GM23338 (cell line): Measurements from ENCODE around the gene APBA1. TPM values are rescaled to one million over a fixed set of nuclear protein-coding genes. Genes with fewer than 3 reads are reported as not detected.

Source experiments
- ATAC-seq: fragments of 200-7000 bp; cut with Tn5 transposase; 3 replicates; pipeline ENCODE4 v1.9.1; 2020
- DNase-seq: peaks from one replicate; pipeline ENCODE4 v3.0.0-alpha.2; 2015; ENCODE audit warnings: low spot score
- H2AFZ ChIP-seq: fragments of 200-600 bp; sonication (generic); 2 replicates; pipeline ENCODE4 v1.8.0; 2016; ENCODE audit warnings: antibody characterized with exemption, mild to moderate bottlenecking, moderate library complexity
- H3F3A ChIP-seq: fragments of 200-600 bp; sonication (generic); replicated peaks from 2 replicates; pipeline ENCODE4 v1.8.0; 2017; ENCODE audit warnings: antibody characterized with exemption, mixed run types, low read depth
- H3K27ac ChIP-seq: fragments of 200-600 bp; sonication (generic); 2 replicates; pipeline ENCODE4 v1.6.1; 2016; ENCODE audit warnings: low read depth
- H3K27me3 ChIP-seq: fragments of 200-600 bp; sonication (generic); 2 replicates; pipeline ENCODE4 v1.8.0; 2016; ENCODE audit warnings: mild to moderate bottlenecking, mixed run types, moderate library complexity; ENCODE audit not compliant: insufficient read depth
- H3K36me3 ChIP-seq: fragments of 200-600 bp; sonication (generic); 2 replicates; pipeline ENCODE4 v1.8.0; 2016; ENCODE audit warnings: mild to moderate bottlenecking; ENCODE audit not compliant: insufficient read depth
- H3K4me1 ChIP-seq: fragments of 200-600 bp; sonication (generic); 2 replicates; pipeline ENCODE4 v1.8.0; 2016; ENCODE audit warnings: mild to moderate bottlenecking, moderate library complexity; ENCODE audit not compliant: insufficient read depth
- H3K4me2 ChIP-seq: fragments of 200-600 bp; sonication (generic); 2 replicates; pipeline ENCODE4 v1.7.1; 2017; ENCODE audit warnings: mixed run types
- H3K4me3 ChIP-seq: fragments of 200-600 bp; sonication (generic); 2 replicates; pipeline ENCODE4 v1.6.1; 2016; ENCODE audit warnings: mixed run types
- H3K79me2 ChIP-seq: fragments of 200-600 bp; sonication (generic); replicated peaks from 2 replicates; pipeline ENCODE4 v1.8.0; 2017; ENCODE audit warnings: mild to moderate bottlenecking; ENCODE audit not compliant: insufficient read depth
- H3K9me2 ChIP-seq: fragments of 200-600 bp; sonication (generic); 2 replicates; pipeline ENCODE4 v1.8.0; 2017; ENCODE audit not compliant: insufficient read depth
- H4K20me1 ChIP-seq: fragments of 200-600 bp; sonication (generic); replicated peaks from 2 replicates; pipeline ENCODE4 v1.8.0; 2017; ENCODE audit warnings: mild to moderate bottlenecking; ENCODE audit not compliant: insufficient read depth
- H3K27ac Mint-ChIP-seq: 2 replicates; pipeline ENCODE4 v1.8.0; 2020; ENCODE audit warnings: inconsistent platforms, mild to moderate bottlenecking, moderate library complexity, mixed read lengths
- H3K27me3 Mint-ChIP-seq: 3 replicates; pipeline ENCODE4 v1.8.0; 2022; ENCODE audit warnings: low read depth, mild to moderate bottlenecking, moderate library complexity, mixed read lengths, inconsistent platforms; ENCODE audit not compliant: insufficient read depth, poor library complexity
- H3K36me3 Mint-ChIP-seq: 3 replicates; pipeline ENCODE4 v1.8.0; 2021; ENCODE audit warnings: low read depth, mild to moderate bottlenecking, inconsistent platforms, moderate library complexity, mixed read lengths
- H3K4me1 Mint-ChIP-seq: 3 replicates; pipeline ENCODE4 v1.8.0; 2020; ENCODE audit warnings: mild to moderate bottlenecking, inconsistent platforms, mixed read lengths
- H3K4me3 Mint-ChIP-seq: 3 replicates; pipeline ENCODE4 v1.8.0; 2021; ENCODE audit warnings: moderate library complexity, mild to moderate bottlenecking, inconsistent platforms, mixed read lengths
- H3K9me3 Mint-ChIP-seq: 3 replicates; pipeline ENCODE4 v1.8.0; 2020; ENCODE audit warnings: moderate library complexity, mild to moderate bottlenecking, inconsistent platforms, mixed read lengths
- CREB1 ChIP-seq: fragments of 250-450 bp; sonication (Bioruptor Pico); IDR thresholded peaks from 2 replicates; pipeline ENCODE4 v1.5.0; 2020; ENCODE audit warnings: low read depth, mild to moderate bottlenecking, moderate library complexity
- EZH2 ChIP-seq: fragments of 200-600 bp; sonication (generic); IDR thresholded peaks from one replicate; pipeline ENCODE4 v1.8.0; 2017; ENCODE audit warnings: antibody characterized with exemption, mild to moderate bottlenecking, low read depth; ENCODE audit not compliant: unreplicated experiment
- EZH2phosphoT487 ChIP-seq: fragments of 200-600 bp; sonication (generic); IDR thresholded peaks from one replicate; pipeline ENCODE4 v1.8.1; 2018; ENCODE audit warnings: antibody characterized with exemption; ENCODE audit not compliant: unreplicated experiment
- JUNB ChIP-seq: IDR thresholded peaks from one replicate; pipeline ENCODE4 v1.6.1; 2016; ENCODE audit warnings: antibody characterized with exemption; ENCODE audit not compliant: unreplicated experiment
- NANOG ChIP-seq: IDR thresholded peaks from 2 replicates; pipeline ENCODE4 v1.6.1; 2016; ENCODE audit warnings: antibody characterized with exemption, borderline replicate concordance
- POLR2AphosphoS5 ChIP-seq: IDR thresholded peaks from 2 replicates; pipeline ENCODE4 v1.6.1; 2016; ENCODE audit warnings: antibody characterized with exemption, low read depth
- STAT1 ChIP-seq: IDR thresholded peaks from one replicate; pipeline ENCODE4 v1.6.1; 2016; ENCODE audit warnings: antibody characterized with exemption; ENCODE audit not compliant: unreplicated experiment
- ZNF114 ChIP-seq: fragments of 250-450 bp; sonication (Bioruptor Pico); IDR thresholded peaks from 2 replicates; pipeline ENCODE4 v1.5.0; 2020; ENCODE audit warnings: mild to moderate bottlenecking, moderate library complexity
- ZNF331 ChIP-seq: fragments of 250-450 bp; sonication (Bioruptor Pico); IDR thresholded peaks from 2 replicates; pipeline ENCODE4 v1.5.0; 2020; ENCODE audit warnings: low read depth, mild to moderate bottlenecking, moderate library complexity
- ZNF462 ChIP-seq: fragments of 250-450 bp; sonication (Bioruptor Pico); IDR thresholded peaks from 2 replicates; pipeline ENCODE4 v1.5.0; 2020; ENCODE audit warnings: mild to moderate bottlenecking, moderate library complexity
- polyA plus RNA-seq: library from polyadenylated mRNA; unstranded; fragments of >200 nt; fragmentation: Nextera tagmentation; extraction: Ambion mirVana; gene quantifications from 2 replicates; pipeline ENCODE4 v1.2.1, GENCODE V29; 2016
- total RNA-seq: library from RNA; depleted of rRNA; stranded (reverse); fragments of >200 nt; shearing (Covaris generic); gene quantifications from 2 replicates; pipeline ENCODE4 v1.2.3, GENCODE V29; 2014
- TF ChIP-seq, protein P1 (sequence below): IDR thresholded peaks from 2 replicates; pipeline ENCODE4 v1.6.1; 2016; ENCODE audit warnings: antibody characterized with exemption
- TF ChIP-seq, protein P2 (sequence below): IDR thresholded peaks from one replicate; pipeline ENCODE4 v1.6.1; 2018; ENCODE audit warnings: antibody characterized with exemption; ENCODE audit not compliant: unreplicated experiment
- TF ChIP-seq, protein P3 (sequence below), 2 experiments: fragments of 200-600 bp in 1 of 2; sonication (generic) in 1 of 2; conservative IDR thresholded peaks; 2 replicates each; pipeline versions ENCODE4 v1.5.1 to v1.6.1; 2016 to 2017; ENCODE audit warnings: antibody characterized with exemption in 2 of 2, low read depth in 2 of 2, mild to moderate bottlenecking in 2 of 2, moderate library complexity in 1 of 2

The APBA1 gene
- total and polyA plus RNA-seq, 2 experiments from 2014 or later, result 0.26 to 1.0 TPM

DNA sequence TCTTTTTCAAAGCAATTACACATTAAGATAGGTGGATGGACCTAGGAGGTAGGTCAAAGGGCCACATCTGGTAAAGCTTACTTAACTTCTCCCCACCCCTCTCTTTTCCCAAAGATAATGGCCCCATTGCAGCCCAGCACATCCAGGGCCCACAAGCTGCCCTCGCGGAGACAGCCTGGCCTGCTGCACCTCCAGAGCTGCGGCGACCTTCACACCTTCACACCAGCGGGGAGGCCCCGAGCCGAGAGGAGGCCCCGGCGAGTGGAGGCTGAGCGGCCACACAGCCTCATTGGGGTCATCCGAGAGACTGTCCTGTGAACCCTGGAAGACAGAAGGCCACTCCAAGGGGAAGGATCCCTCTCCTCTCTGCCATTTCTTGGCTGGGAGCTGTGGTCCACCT lies 280.7 kb downstream of the APBA1 start:
- H3K27ac ChIP-seq, result no peak overlapping the region
- peaks cover 11% of the 10 kb centered on the region; the same call in 2 of the 3 replicates for H3K36me3 Mint-ChIP-seq
- no peak overlapping the region for H3K27ac Mint-ChIP-seq

More for the DNA sequence above, 280.7 kb downstream of the APBA1 start:
- Histone ChIP-seq H3F3A (no peaks in the 10 kb centered on the region), H3K4me1 (no peaks in the 10 kb centered on the region), H2AFZ (no peak overlapping the region), H3K4me2 (no peak overlapping the region), H3K27me3 (no peaks in the 10 kb centered on the region), H3K9me2 (peaks cover 8% of the 10 kb centered on the region; the same call in 1 of the 2 replicates), H4K20me1 (no peaks in the 10 kb centered on the region), H3K36me3 (no peaks in the 10 kb centered on the region), H3K79me2 (no peaks in the 10 kb centered on the region), H3K4me3 (no peak overlapping the region)
- H3K9me3 Mint-ChIP-seq, result no peaks in the 10 kb centered on the region
- H3K4me1 Mint-ChIP-seq, result peaks cover 4% of the 10 kb centered on the region; the same call in 1 of the 3 replicates
- DNase-seq (no peak), ATAC-seq (no peak)
- TF ChIP-seq CREB1 (CRISPR knock-in tag), result no peak
- TF ChIP-seq, protein P1, sequence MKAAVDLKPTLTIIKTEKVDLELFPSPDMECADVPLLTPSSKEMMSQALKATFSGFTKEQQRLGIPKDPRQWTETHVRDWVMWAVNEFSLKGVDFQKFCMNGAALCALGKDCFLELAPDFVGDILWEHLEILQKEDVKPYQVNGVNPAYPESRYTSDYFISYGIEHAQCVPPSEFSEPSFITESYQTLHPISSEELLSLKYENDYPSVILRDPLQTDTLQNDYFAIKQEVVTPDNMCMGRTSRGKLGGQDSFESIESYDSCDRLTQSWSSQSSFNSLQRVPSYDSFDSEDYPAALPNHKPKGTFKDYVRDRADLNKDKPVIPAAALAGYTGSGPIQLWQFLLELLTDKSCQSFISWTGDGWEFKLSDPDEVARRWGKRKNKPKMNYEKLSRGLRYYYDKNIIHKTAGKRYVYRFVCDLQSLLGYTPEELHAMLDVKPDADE, result no peak
- TF ChIP-seq JUNB, result no peak
- TF ChIP-seq, protein P2, sequence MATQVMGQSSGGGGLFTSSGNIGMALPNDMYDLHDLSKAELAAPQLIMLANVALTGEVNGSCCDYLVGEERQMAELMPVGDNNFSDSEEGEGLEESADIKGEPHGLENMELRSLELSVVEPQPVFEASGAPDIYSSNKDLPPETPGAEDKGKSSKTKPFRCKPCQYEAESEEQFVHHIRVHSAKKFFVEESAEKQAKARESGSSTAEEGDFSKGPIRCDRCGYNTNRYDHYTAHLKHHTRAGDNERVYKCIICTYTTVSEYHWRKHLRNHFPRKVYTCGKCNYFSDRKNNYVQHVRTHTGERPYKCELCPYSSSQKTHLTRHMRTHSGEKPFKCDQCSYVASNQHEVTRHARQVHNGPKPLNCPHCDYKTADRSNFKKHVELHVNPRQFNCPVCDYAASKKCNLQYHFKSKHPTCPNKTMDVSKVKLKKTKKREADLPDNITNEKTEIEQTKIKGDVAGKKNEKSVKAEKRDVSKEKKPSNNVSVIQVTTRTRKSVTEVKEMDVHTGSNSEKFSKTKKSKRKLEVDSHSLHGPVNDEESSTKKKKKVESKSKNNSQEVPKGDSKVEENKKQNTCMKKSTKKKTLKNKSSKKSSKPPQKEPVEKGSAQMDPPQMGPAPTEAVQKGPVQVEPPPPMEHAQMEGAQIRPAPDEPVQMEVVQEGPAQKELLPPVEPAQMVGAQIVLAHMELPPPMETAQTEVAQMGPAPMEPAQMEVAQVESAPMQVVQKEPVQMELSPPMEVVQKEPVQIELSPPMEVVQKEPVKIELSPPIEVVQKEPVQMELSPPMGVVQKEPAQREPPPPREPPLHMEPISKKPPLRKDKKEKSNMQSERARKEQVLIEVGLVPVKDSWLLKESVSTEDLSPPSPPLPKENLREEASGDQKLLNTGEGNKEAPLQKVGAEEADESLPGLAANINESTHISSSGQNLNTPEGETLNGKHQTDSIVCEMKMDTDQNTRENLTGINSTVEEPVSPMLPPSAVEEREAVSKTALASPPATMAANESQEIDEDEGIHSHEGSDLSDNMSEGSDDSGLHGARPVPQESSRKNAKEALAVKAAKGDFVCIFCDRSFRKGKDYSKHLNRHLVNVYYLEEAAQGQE, result no peak
- TF ChIP-seq EZH2, result no peak
- TF ChIP-seq ZNF114 (CRISPR knock-in tag), result no peak
- no peak for TF ChIP-seq ZNF331
- TF ChIP-seq, protein P3, sequence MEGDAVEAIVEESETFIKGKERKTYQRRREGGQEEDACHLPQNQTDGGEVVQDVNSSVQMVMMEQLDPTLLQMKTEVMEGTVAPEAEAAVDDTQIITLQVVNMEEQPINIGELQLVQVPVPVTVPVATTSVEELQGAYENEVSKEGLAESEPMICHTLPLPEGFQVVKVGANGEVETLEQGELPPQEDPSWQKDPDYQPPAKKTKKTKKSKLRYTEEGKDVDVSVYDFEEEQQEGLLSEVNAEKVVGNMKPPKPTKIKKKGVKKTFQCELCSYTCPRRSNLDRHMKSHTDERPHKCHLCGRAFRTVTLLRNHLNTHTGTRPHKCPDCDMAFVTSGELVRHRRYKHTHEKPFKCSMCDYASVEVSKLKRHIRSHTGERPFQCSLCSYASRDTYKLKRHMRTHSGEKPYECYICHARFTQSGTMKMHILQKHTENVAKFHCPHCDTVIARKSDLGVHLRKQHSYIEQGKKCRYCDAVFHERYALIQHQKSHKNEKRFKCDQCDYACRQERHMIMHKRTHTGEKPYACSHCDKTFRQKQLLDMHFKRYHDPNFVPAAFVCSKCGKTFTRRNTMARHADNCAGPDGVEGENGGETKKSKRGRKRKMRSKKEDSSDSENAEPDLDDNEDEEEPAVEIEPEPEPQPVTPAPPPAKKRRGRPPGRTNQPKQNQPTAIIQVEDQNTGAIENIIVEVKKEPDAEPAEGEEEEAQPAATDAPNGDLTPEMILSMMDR (conservative IDR thresholded peaks at IDR 0.05; ENCODE audit: low read depth in 2 of 2), result no peak
- TF ChIP-seq POLR2AphosphoS5, result no peak
- TF ChIP-seq NANOG, result no peak
- TF ChIP-seq STAT1, result no peak
- no peak for TF ChIP-seq ZNF462 (CRISPR knock-in tag)
- no peak for TF ChIP-seq EZH2phosphoT487
- no peaks in the 10 kb centered on the region for H3K27me3 Mint-ChIP-seq
- no peak overlapping the region for H3K4me3 Mint-ChIP-seq
